ENCODE data around the gene ESPL1. TPM values are rescaled to one million over a fixed set of nuclear protein-coding genes. Genes with fewer than 3 reads are reported as not detected.

ESPL1 gene
- total and polyA plus RNA-seq, 2 of the 8 experiments (the other 6 are each of a cell fraction or from before 2014, with no cell fraction given): 31.8 to 52.7 TPM

GRCh38 chr12:53253298-53253697, 14.8 kb upstream of the ESPL1 start:
- no peaks in the 10 kb centered on the region for H4K20me1 ChIP-seq (replicated peaks in 1 of 2; ENCODE audit: control insufficient read depth in 1 of 2, insufficient read depth in 2 of 2, low read length in 2 of 2)
- no peak overlapping the region for H4K8ac ChIP-seq (ENCODE audit: extremely low read depth, insufficient read depth, low read length)
- H3K9ac ChIP-seq (replicated peaks in 1 of 4; ENCODE audit: extremely low read depth in 1 of 4, low read depth in 3 of 4, low read length in 3 of 4): no peak overlapping the region
- no peaks in the 10 kb centered on the region for H3K27me3 ChIP-seq (replicated peaks in 1 of 4; ENCODE audit: control insufficient read depth in 3 of 4, extremely low read depth in 1 of 4, insufficient read depth in 3 of 4, low read length in 3 of 4)
- no peak overlapping the region for H3K4me3 ChIP-seq (ENCODE audit: extremely low read depth in 1 of 4, insufficient read depth in 2 of 4, low read depth in 3 of 4, low read length in 4 of 4)
- H3K9me3 ChIP-seq (ENCODE audit: insufficient read depth in 2 of 2, low read depth in 1 of 2, low read length in 1 of 2): no peaks in the 10 kb centered on the region
- WGBS, 2 experiments (ENCODE audit: extremely low coverage in 1 of 2, insufficient coverage in 1 of 2, insufficient read length in 1 of 2, insufficient replicate concordance in 2 of 2, low coverage in 1 of 2, low lambda C conversion rate in 2 of 2, missing lambda C conversion rate in 1 of 2): 94% methylated on average over 13 of the region's 13 CpGs; no CpG with 5 or more reads in 1 of the 2 experiments
- peaks cover 0 to 4% (median 0%) of the 10 kb centered on the region in 4 experiments; a peak in 1 of 8 replicates for H3K36me3 ChIP-seq (ENCODE audit: control insufficient read depth in 2 of 4, insufficient read depth in 4 of 4, low read length in 3 of 4)
- no peak overlapping the region for H2BK12ac ChIP-seq (ENCODE audit: low read depth, low read length)
- no peak overlapping the region for H2BK15ac ChIP-seq (ENCODE audit: low read length)
- H3K14ac ChIP-seq (ENCODE audit: insufficient read length): no peak overlapping the region
- no peak overlapping the region for H2BK20ac ChIP-seq (ENCODE audit: low read length)
- H2BK120ac ChIP-seq (replicated peaks; ENCODE audit: low read depth, low read length): no peak overlapping the region
- DNase-seq (ENCODE audit: low read depth in 1 of 2, low spot score in 2 of 2) (no peak), FAIRE-seq (no peak)
- ChIA-PET POLR2A (ENCODE audit: partially characterized antibody) (interaction anchor here (1.3 to 4.4 kb wide), 7 partner anchors 10 to 245 kb away, joined by 3 to 41 read pairs (median 3); no protein-coding TSS in a partner anchor), CTCF (ENCODE audit: partially characterized antibody) (interaction anchor here (0.7 to 23.0 kb wide), 12 partner anchors 8 to 188 kb away, joined by 3 to 654 read pairs (median 6); partner anchors contain the start of genes AAAS and ESPL1)
- peaks cover 7% of the 10 kb centered on the region; the same call in 1 of the 2 replicates for H3K23me2 ChIP-seq (ENCODE audit: low read depth, low read length)
- no peak overlapping the region for H2AK5ac ChIP-seq (ENCODE audit: low read depth, low read length)
- H3K4me2 ChIP-seq (ENCODE audit: insufficient read depth in 1 of 2, low read depth in 2 of 2, low read length in 2 of 2): peak overlapping the region; percentile 35 to 94; a peak in 2 of 4 replicates
- no peak overlapping the region for H3K27ac ChIP-seq (ENCODE audit: low read depth, low read length)
- no peak overlapping the region for H3K23ac ChIP-seq (ENCODE audit: insufficient read length)
- no peak overlapping the region for H3K56ac ChIP-seq (replicated peaks; ENCODE audit: insufficient read length, low read depth, low read length)
- no peak overlapping the region for H4K5ac ChIP-seq (ENCODE audit: insufficient read length, low read depth, low read length)
- H2AFZ ChIP-seq (ENCODE audit: low read length): no peak overlapping the region
- 0 out of 2 replicates have a peak overlapping the region, but pooled peaks have one; percentile 21 for H2BK5ac ChIP-seq (ENCODE audit: low read depth, low read length)
- H3K79me2 ChIP-seq (ENCODE audit: control insufficient read depth in 1 of 2, insufficient read depth in 2 of 2, low read length in 2 of 2): peaks cover 0 to 15% of the 10 kb centered on the region in 2 experiments; a peak in 1 of 4 replicates
- peaks cover 0 to 12% (median 3%) of the 10 kb centered on the region in 4 experiments; a peak in 5 of 7 replicates for H3K4me1 ChIP-seq (replicated peaks in 1 of 4; ENCODE audit: control insufficient read depth in 3 of 4, insufficient read depth in 4 of 4, low read length in 3 of 4)
- H3K4ac ChIP-seq (replicated peaks; ENCODE audit: insufficient read length, low read depth, low read length): no peak overlapping the region
- H3K79me1 ChIP-seq (ENCODE audit: low read depth, low read length): no peaks in the 10 kb centered on the region
- H3K18ac ChIP-seq (ENCODE audit: extremely low read depth, low read length): no peak overlapping the region
- TF ChIP-seq RBBP5 (IDR thresholded peaks at IDR 0.05; ENCODE audit: borderline replicate concordance, low read depth, low read length): no peak
- no peak for TF ChIP-seq NRF1 (IDR thresholded peaks at IDR 0.05; ENCODE audit: low read depth, low read length)
- TF ChIP-seq SP4 (IDR thresholded peaks at IDR 0.05; ENCODE audit: low read length): no peak
- no peak for TF ChIP-seq EZH2 (IDR thresholded peaks at IDR 0.05; ENCODE audit: low read depth, low read length, severe bottlenecking)
- TF ChIP-seq SP2 (IDR thresholded peaks at IDR 0.05; ENCODE audit: low read length): no peak
- no peak overlapping the region for H4K91ac ChIP-seq (replicated peaks; ENCODE audit: insufficient read length, low read length)
